GM19023 (cell line): ENCODE measurements around the gene ZDHHC12.
"Not testable (repeated sequence)": the region's sequence is repeated elsewhere in the genome, so short reads cannot be mapped to it uniquely, and the experiment has no call there.

ENCODE experiments used
- ATAC-seq: cut with Tn5 transposase; IDR thresholded peaks from one replicate; pipeline ENCODE4 v1.9.1; 2021; ENCODE audit warnings: mild to moderate bottlenecking, moderate library complexity; ENCODE audit not compliant: unreplicated experiment

The ZDHHC12 gene

GRCh38 chr9:128712451-128713410 lies 11.2 kb downstream of the ZDHHC12 start:
- no peak for ATAC-seq

GRCh38 chr9:128707446-128707845 lies 16.5 kb downstream of the ZDHHC12 start:
- ATAC-seq, result no peak

- no peak for ATAC-seq
Observed at GRCh38 chr9:128706671-128707381, 17.1 kb downstream of the ZDHHC12 start.

GRCh38 chr9:128706045-128706444 lies 17.9 kb downstream of the ZDHHC12 start:
- ATAC-seq, result no peak

GRCh38 chr9:128705051-128705965 lies 18.6 kb downstream of the ZDHHC12 start:
- no peak for ATAC-seq

GRCh38 chr9:128704356-128704670 lies 19.6 kb downstream of the ZDHHC12 start:
- ATAC-seq, result no peak

GRCh38 chr9:128703616-128704355 lies 20.1 kb downstream of the ZDHHC12 start:
- ATAC-seq, result no peak

GRCh38 chr9:128702949-128703615 lies 20.8 kb downstream of the ZDHHC12 start:
- ATAC-seq, result no peak

- peak; percentile 70 for ATAC-seq
Observed at GRCh38 chr9:128702445-128702948, 21.4 kb downstream of the ZDHHC12 start, which contains the start of gene PKN3. TSS of gene PKN3 (plus strand) at chr9:128702503. CDS start at chr9:128702916, 413 bp downstream.

- no peak for ATAC-seq
Observed at GRCh38 chr9:128701227-128701854, 22.6 kb downstream of the ZDHHC12 start.

GRCh38 chr9:128699096-128699795 lies 24.7 kb downstream of the ZDHHC12 start:
- not testable (repeated sequence) for ATAC-seq

GRCh38 chr9:128696923-128697707 lies 26.8 kb downstream of the ZDHHC12 start:
- no peak for ATAC-seq

- ATAC-seq, result no peak
Observed at GRCh38 chr9:128694344-128694743, 29.6 kb downstream of the ZDHHC12 start.

GRCh38 chr9:128693738-128694137 lies 30.2 kb downstream of the ZDHHC12 start:
- not testable (repeated sequence) for ATAC-seq

GRCh38 chr9:128690684-128691034 lies 33.3 kb downstream of the ZDHHC12 start:
- no peak for ATAC-seq

GRCh38 chr9:128689820-128690683 lies 33.9 kb downstream of the ZDHHC12 start:
- peak; percentile 2 for ATAC-seq

- peak; percentile 17 for ATAC-seq
Observed at GRCh38 chr9:128689293-128689774, 34.6 kb downstream of the ZDHHC12 start.
